Nephron (organoid): ENCODE data around the gene CMTM7.

Experiments
- H3K27ac Mint-ChIP-seq, 3 experiments: 2 replicates each; pipeline ENCODE4 v1.8.0; 2020; ENCODE audit warnings: mixed read lengths in 3 of 3, mild to moderate bottlenecking in 2 of 3, moderate library complexity in 1 of 3
- H3K27me3 Mint-ChIP-seq: 2 replicates; pipeline ENCODE4 v1.8.0; 2021; ENCODE audit warnings: low read depth, mild to moderate bottlenecking, moderate library complexity, mixed read lengths
- H3K36me3 Mint-ChIP-seq: 2 replicates; pipeline ENCODE4 v1.8.0; 2020; ENCODE audit warnings: low read depth, mixed read lengths
- H3K4me1 Mint-ChIP-seq: 2 replicates; pipeline ENCODE4 v1.8.0; 2020; ENCODE audit warnings: mixed read lengths
- H3K4me3 Mint-ChIP-seq, 3 experiments: 2 replicates each; pipeline ENCODE4 v1.8.0; 2020; ENCODE audit warnings: mild to moderate bottlenecking in 3 of 3, mixed read lengths in 3 of 3, moderate library complexity in 2 of 3
- H3K9me3 Mint-ChIP-seq: 2 replicates; pipeline ENCODE4 v1.8.0; 2020; ENCODE audit warnings: mixed read lengths
- CTCF ChIP-seq, 3 experiments: fragments of 200-600 bp; sonication (generic); IDR thresholded peaks; one replicate each; pipeline ENCODE4 v1.5.0; 2021; ENCODE audit warnings: antibody characterized with exemption in 3 of 3; ENCODE audit not compliant: unreplicated experiment in 3 of 3

The CMTM7 gene

GRCh38 chr3:32374788-32375595 lies 16.7 kb upstream of the CMTM7 start:
- Mint-ChIP-seq H3K4me3 (no peak overlapping the region), H3K9me3 (no peaks in the 10 kb centered on the region), H3K36me3 (no peaks in the 10 kb centered on the region), H3K27me3 (peaks cover 8% of the 10 kb centered on the region), H3K4me1 (no peaks in the 10 kb centered on the region), H3K27ac (no peak overlapping the region)
- TF ChIP-seq CTCF (IDR thresholded peaks at IDR 0.05; ENCODE audit: unreplicated experiment in 3 of 3) = peak; percentile 55 to 65 (median 57)

GRCh38 chr3:32375596-32375930 lies 16.1 kb upstream of the CMTM7 start:
- no peaks in the 10 kb centered on the region for H3K9me3 Mint-ChIP-seq

GRCh38 chr3:32376115-32376514 lies 15.5 kb upstream of the CMTM7 start:
- H3K4me1 Mint-ChIP-seq = no peaks in the 10 kb centered on the region
- TF ChIP-seq CTCF (IDR thresholded peaks at IDR 0.05; ENCODE audit: unreplicated experiment in 3 of 3) = no peak
- peaks cover 8% of the 10 kb centered on the region for H3K27me3 Mint-ChIP-seq
- H3K4me3 Mint-ChIP-seq = no peak overlapping the region
- H3K9me3 Mint-ChIP-seq = no peaks in the 10 kb centered on the region
- no peaks in the 10 kb centered on the region for H3K36me3 Mint-ChIP-seq
- H3K27ac Mint-ChIP-seq = no peak overlapping the region

More at GRCh38 chr3:32375596-32375930, 16.1 kb upstream of the CMTM7 start:
- H3K27me3 Mint-ChIP-seq = peaks cover 8% of the 10 kb centered on the region
- no peaks in the 10 kb centered on the region for H3K4me1 Mint-ChIP-seq
- H3K36me3 Mint-ChIP-seq = no peaks in the 10 kb centered on the region
- no peak overlapping the region for H3K27ac Mint-ChIP-seq
- TF ChIP-seq CTCF (IDR thresholded peaks at IDR 0.05; ENCODE audit: unreplicated experiment in 3 of 3) = no peak
- H3K4me3 Mint-ChIP-seq = no peak overlapping the region

GRCh38 chr3:32379831-32380500 lies 11.7 kb upstream of the CMTM7 start:
- peaks cover 7% of the 10 kb centered on the region for H3K27me3 Mint-ChIP-seq
- H3K4me3 Mint-ChIP-seq = no peak overlapping the region
- no peak overlapping the region for H3K27ac Mint-ChIP-seq
- H3K36me3 Mint-ChIP-seq = no peaks in the 10 kb centered on the region
- TF ChIP-seq CTCF (IDR thresholded peaks at IDR 0.05; ENCODE audit: unreplicated experiment in 3 of 3) = no peak
- no peaks in the 10 kb centered on the region for H3K4me1 Mint-ChIP-seq
- H3K9me3 Mint-ChIP-seq = no peaks in the 10 kb centered on the region

- Mint-ChIP-seq H3K27ac (no peak overlapping the region), H3K4me3 (no peak overlapping the region), H3K4me1 (peaks cover 5% of the 10 kb centered on the region), H3K9me3 (no peaks in the 10 kb centered on the region), H3K36me3 (no peaks in the 10 kb centered on the region), H3K27me3 (peaks cover 11% of the 10 kb centered on the region)
- no peak for TF ChIP-seq CTCF (IDR thresholded peaks at IDR 0.05; ENCODE audit: unreplicated experiment in 3 of 3)
These were observed 9.7 kb upstream of the CMTM7 start for GRCh38 chr3:32381922-32382321.
